Measurements from ENCODE around the gene OR1S1. TPM values are rescaled to one million over a fixed set of nuclear protein-coding genes. Genes with fewer than 3 reads are reported as not detected.

OR1S1 gene
- total RNA-seq, 1 experiment from 2014 or later: not detected

DNA sequence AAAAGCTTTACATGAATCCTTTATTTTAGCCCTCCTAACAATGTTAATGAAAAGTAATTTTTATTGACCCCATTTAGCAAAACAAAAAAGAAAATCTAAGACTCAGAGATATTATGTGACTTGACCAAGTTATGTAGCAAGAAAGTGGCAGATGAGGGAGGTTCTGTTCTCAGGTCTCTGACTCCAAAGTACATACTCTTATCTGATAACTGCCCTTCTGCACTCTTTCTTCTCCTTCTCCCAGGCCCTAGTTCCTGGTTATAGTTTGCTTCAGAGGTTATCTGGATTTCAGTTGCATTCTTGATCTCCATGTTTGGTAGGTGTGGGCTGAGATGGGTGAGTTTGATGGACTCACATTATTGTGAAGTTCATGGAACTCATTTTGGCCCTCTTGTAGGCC, 19.1 kb upstream of the OR1S1 start:
- no peak for DNase-seq (ENCODE audit: low read depth, low spot score)
- in situ Hi-C loops (cut with HindIII; ENCODE audit: low pct_unique_long_range_greater_than_20kb, low sequenced_read_pairs) (no loop called here), intact Hi-C loops (cut with micrococcal nuclease; ENCODE audit: unreplicated experiment) (no loop called here)
- no peaks in the 10 kb centered on the region for H3K27me3 ChIP-seq (ENCODE audit: control insufficient read depth, insufficient read depth, low read length)
- no peak overlapping the region for H3K27ac ChIP-seq (ENCODE audit: low read length)
- ChIA-PET POLR2A (no interaction called here), CTCF (no interaction called here)
- H3K36me3 ChIP-seq (ENCODE audit: control insufficient read depth, insufficient read depth, low read length): no peaks in the 10 kb centered on the region
- no peaks in the 10 kb centered on the region; the same call in 1 of the 2 replicates for H3K9me3 ChIP-seq (ENCODE audit: control insufficient read depth, insufficient read depth, low read depth, low read length)
- BruUV-seq (replicated peaks): no TSS peak
- ATAC-seq: no peak
- H3K4me1 ChIP-seq (ENCODE audit: control insufficient read depth, insufficient read depth, low read length): no peaks in the 10 kb centered on the region
- no peak overlapping the region for H3K4me3 ChIP-seq (ENCODE audit: low read depth in 2 of 2, low read length in 2 of 2)
- TF ChIP-seq REST (IDR thresholded peaks at IDR 0.05; ENCODE audit: insufficient read depth in 1 of 2, low read depth in 2 of 2, low read length in 1 of 2) (no peak), TCF7L2 (IDR thresholded peaks at IDR 0.05; ENCODE audit: low read depth, low read length) (no peak), SIN3A (IDR thresholded peaks at IDR 0.05; ENCODE audit: borderline replicate concordance, insufficient read depth, low read depth, low read length) (no peak), POLR2AphosphoS5 (IDR thresholded peaks at IDR 0.05; ENCODE audit: low read depth, low read length) (no peak)
- TF ChIP-seq, protein P1, sequence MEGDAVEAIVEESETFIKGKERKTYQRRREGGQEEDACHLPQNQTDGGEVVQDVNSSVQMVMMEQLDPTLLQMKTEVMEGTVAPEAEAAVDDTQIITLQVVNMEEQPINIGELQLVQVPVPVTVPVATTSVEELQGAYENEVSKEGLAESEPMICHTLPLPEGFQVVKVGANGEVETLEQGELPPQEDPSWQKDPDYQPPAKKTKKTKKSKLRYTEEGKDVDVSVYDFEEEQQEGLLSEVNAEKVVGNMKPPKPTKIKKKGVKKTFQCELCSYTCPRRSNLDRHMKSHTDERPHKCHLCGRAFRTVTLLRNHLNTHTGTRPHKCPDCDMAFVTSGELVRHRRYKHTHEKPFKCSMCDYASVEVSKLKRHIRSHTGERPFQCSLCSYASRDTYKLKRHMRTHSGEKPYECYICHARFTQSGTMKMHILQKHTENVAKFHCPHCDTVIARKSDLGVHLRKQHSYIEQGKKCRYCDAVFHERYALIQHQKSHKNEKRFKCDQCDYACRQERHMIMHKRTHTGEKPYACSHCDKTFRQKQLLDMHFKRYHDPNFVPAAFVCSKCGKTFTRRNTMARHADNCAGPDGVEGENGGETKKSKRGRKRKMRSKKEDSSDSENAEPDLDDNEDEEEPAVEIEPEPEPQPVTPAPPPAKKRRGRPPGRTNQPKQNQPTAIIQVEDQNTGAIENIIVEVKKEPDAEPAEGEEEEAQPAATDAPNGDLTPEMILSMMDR (IDR thresholded peaks at IDR 0.05): no peak

- no TSS peak for BruUV-seq (replicated peaks)
Observed at GRCh38 chr11:58195939-58196338, 16.6 kb upstream of the OR1S1 start.

More at GRCh38 chr11:58195939-58196338, 16.6 kb upstream of the OR1S1 start:
- no peak overlapping the region for H3K27ac ChIP-seq (ENCODE audit: low read length)
- in situ Hi-C loops (cut with HindIII; ENCODE audit: low pct_unique_long_range_greater_than_20kb, low sequenced_read_pairs) (no loop called here), intact Hi-C loops (cut with micrococcal nuclease; ENCODE audit: unreplicated experiment) (no loop called here)
- H3K27me3 ChIP-seq (ENCODE audit: control insufficient read depth, insufficient read depth, low read length): no peaks in the 10 kb centered on the region
- ChIA-PET CTCF (no interaction called here), POLR2A (no interaction called here)
- H3K4me3 ChIP-seq (ENCODE audit: low read depth in 2 of 2, low read length in 2 of 2): no peak overlapping the region
- H3K36me3 ChIP-seq (ENCODE audit: control insufficient read depth, insufficient read depth, low read length): no peaks in the 10 kb centered on the region
- no peaks in the 10 kb centered on the region; the same call in 1 of the 2 replicates for H3K9me3 ChIP-seq (ENCODE audit: control insufficient read depth, insufficient read depth, low read depth, low read length)
- DNase-seq (ENCODE audit: low read depth, low spot score) (no peak), ATAC-seq (no peak)
- TF ChIP-seq, protein P1 (IDR thresholded peaks at IDR 0.05): no peak
- TF ChIP-seq SIN3A (IDR thresholded peaks at IDR 0.05; ENCODE audit: borderline replicate concordance, insufficient read depth, low read depth, low read length) (no peak), TCF7L2 (IDR thresholded peaks at IDR 0.05; ENCODE audit: low read depth, low read length) (no peak), REST (IDR thresholded peaks at IDR 0.05; ENCODE audit: insufficient read depth in 1 of 2, low read depth in 2 of 2, low read length in 1 of 2) (no peak), POLR2AphosphoS5 (IDR thresholded peaks at IDR 0.05; ENCODE audit: low read depth, low read length) (no peak)
- H3K4me1 ChIP-seq (ENCODE audit: control insufficient read depth, insufficient read depth, low read length): no peaks in the 10 kb centered on the region
